Ecto neural progenitor cell (in vitro differentiated cells): ENCODE results near the gene VAV2.
"Not testable (repeated sequence)": the region's sequence is repeated elsewhere in the genome, so short reads cannot be mapped to it uniquely, and the experiment has no call there.

Source experiments
- DNase-seq: peaks from one replicate; pipeline ENCODE4 v3.0.0-alpha.2; 2018; ENCODE audit warnings: low spot score

Gene VAV2

DNA sequence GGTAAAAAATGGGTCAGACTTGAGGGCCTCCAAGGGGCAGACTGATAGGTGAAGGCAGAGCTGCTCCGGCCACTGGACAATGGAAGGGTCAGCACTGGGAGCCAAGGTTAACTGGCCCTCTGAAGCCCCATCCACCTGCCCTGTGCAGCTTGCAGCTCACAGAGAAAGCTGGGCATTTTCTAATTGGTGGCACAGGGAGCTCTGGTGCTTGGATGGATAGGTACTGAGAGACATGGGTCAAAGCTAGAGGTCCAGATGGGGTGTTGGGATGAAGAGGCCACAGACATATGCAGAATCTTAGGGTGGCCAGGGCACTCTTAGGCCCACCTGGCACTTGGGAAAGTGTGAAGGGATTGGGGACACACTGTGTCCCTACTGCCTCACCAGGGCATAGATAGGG lies 224.5 kb downstream of the VAV2 start:
- peak; percentile 16 for DNase-seq

DNA sequence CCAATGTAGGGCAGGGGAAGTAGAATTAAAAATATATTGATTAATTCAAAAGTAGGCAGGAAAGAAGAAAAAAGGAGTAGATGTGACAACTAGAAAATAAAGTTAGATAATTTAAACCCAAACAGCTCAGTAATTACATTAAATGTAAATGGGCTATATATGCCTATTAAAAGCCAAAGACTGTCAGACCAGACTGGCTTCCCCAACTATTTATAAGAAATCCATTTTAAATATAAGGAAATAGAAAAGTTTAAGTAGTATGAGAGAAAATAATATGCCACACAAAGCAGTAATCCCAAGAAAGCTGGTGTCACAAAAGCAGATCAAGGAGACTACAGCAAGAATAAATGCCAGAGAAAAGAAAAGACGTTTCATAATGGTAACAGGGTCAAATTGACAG lies 225.1 kb downstream of the VAV2 start:
- no peak for DNase-seq

DNA sequence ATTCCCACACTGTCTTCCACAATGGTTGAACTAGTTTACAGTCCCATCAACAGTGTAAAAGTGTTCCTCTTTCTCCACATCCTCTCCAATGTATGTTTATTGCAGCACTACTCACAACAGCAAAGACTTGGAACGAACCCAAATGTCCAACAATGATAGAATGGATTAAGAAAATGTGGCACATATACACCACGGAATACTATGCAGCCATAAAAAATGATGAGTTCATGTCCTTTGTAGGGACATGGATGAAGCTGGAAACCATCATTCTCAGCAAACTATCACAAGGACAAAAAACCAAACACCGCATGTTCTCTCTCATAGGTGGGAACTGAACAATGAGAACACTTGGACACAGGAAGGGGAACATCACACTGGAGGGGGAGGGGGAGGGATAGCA lies 225.9 kb downstream of the VAV2 start:
- DNase-seq = not testable (repeated sequence)

DNA sequence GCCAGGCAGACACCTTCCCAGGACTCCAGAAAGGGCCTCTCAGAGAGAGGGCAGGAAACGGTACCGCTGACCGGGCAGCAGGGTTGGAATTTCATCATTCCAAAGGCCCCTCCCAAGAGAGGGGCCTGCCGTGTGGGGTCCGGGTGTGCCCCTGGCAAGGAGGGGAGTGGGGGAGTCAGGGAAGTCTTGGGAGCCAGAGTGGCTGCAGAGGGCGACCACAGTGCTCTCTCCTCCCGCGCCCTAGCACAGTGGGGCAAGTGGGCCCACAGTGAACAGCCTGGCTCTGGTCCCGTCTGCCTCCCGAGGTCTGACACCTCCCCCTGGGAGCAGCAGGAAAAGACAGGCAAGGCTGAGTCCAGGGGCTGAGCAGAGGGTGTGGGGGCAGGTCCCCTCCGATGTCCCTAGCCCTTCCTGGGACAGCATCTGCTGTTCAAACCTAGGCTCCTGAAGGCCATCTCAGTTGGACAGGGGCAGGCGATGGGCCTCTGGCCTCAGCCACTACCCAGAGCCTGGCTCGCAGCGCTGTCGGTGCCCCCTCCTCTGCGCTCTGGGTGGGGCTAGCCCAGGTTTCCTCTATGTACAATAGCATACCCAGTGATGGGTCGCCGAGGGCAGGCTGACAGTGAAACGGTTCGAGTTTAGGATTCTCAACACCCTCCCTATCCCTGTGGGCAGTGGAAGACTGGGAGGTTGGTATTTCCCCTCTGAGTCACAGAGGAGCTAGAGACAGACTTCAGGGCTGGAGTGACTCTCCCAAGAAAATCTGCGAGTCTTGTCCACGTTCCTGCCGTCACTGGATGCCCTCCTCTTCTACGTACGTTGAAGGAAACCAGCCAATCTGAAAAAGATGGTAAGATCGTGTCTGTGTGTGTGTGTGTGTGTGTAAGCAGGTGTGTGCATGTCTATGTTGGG lies 228.6 kb downstream of the VAV2 start:
- DNase-seq = peak; percentile 35

DNA sequence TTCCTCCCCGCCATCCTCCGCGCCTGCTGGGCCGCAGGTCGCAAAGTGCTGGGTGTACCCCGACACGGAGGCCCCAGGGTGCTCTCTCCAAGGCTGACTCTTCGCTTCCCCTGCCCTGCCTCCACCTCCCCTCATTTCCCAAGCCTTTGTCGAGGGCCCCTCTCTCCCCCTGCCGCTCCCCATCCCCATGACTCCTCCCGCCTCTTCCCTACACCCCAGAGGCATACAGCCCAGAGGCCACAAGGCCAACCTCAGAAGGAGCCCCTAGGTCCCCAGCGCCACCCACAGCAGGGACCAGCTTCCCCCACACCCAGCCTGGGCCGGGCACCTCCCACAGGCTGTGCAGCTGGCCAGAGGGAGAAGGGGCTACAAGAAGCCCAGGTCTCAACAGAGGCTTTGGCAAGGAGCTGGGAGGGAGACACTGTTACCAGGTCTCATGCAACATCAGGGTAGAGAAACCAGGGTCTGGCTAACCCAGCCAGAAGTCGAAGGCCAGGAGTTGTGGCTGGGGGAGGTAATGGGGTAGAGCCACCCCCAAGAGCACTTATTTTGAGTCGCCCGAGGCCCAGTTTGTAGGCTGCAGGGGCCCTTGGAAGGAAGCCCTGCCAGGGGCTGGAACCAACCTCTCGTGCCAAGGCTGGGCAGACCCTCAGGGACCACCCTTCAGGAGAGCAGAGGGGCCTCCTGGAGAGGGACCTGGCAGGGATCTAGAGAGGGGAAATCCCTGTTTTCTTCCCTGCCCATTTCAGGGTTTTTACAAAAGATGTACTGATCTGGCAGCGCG lies 229.4 kb downstream of the VAV2 start:
- DNase-seq = peak; percentile 34

DNA sequence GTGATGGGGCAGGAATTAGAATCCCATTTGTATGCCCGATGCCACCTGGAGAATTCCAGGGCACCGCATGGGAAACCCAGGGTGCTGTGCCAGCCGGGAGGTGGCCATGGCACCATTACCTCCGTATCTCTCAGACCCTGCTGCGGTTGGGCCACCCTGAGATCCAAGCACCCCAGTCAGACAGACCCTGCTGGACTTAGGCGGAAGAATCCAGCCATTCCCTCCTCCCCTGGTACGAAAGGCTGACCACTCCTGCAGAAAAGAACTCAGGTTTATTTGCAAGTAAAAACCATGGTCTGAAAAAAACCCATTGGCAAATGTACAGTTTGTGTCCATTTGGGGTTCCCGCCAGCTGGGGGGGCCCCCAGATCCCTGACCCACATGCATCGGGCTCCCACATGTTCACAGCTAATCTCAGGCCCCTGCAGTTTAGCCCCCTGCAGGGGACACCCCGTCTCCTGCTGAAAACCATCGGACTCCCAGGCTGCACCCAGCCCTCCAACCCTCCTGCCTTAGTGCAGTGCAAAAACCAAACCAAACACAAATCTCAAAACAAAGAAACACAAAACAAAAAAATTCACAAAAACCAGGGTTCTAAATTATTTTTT lies 230.4 kb downstream of the VAV2 start:
- DNase-seq = peak; percentile 21

DNA sequence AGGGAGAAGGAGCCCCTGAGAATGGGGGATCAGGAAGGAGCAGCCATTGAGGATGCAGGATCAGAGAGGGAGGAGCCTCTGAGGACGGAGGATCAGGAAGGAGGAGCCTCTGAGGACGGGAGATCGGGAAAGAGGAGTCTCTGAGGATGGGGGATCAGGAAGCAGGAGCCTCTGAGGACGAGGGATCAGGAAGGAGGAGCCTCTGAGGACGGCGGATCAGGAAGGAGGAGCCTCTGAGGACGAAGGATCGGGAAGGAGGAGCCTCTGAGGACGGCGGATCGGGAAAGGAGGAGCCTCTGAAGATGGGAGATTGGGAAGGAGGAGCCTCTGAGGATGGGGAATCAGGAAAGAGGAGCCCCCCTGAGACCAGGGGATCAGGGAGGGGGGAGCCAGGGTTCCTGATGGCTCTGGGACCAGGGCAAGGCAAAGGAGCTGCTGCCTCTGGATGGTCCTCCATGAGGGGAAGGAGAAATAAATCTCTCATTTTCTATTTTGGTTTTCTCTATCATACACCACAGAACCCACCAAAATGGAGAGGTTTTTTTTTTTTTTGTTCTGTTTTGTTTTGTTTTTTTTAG lies 231.3 kb downstream of the VAV2 start:
- DNase-seq = no peak

DNA sequence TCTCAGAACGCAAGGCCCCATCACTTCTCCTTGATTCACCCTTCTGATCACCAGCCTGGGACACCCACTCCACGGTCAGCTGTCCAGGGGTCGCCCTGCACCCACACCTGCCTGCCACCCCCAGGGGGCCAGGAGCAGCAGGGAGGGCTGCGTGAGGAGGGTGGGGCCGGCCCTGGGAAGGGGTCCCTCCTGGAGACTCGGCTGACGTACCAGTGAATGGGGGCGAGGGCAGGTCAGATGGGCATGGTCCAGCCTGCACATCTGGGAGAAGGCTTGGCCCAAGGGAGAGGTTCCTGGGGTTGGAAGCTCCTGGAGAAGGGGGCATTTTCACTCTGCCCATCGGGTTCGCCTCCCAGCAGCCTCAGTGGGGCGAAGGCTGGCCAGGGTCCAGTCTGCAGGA lies 232.2 kb downstream of the VAV2 start:
- no peak for DNase-seq

DNA sequence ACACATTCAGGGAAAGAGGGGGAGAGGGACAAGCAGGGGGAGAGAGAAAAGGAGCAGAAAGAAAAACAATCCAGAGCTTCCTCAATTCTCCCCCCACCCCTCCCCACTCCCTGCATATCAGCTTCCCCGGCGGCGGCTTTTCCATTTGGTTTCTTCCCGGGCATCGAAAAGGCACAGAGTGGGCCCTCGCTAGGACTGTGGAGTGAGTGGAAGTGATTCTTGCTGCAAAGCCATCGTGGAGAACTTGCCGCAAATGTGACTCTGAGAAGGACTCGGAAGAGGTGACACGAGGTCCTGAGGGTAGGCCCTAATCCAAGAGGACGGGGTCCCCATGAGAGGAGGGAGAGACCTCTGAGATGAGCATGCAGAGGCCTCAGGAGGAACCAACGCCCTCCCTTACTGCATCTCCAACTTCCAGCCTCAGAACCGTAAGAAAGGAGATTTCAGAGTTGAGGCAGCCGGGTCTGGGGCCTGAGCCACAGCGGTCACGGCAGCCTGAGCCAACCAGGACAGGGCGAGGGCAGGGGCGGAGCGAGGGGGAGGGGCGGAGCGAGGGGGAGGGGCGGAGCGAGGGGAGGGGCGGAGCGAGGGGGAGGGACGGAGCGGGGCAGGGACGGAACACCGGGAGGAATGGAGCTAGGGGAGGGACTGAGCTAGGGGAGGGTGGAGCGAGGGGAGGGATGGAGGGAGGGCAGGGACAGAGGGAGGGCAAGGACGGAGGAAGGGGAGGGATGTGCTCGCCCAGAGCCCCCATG lies 232.8 kb downstream of the VAV2 start:
- DNase-seq = peak; percentile 40

DNA sequence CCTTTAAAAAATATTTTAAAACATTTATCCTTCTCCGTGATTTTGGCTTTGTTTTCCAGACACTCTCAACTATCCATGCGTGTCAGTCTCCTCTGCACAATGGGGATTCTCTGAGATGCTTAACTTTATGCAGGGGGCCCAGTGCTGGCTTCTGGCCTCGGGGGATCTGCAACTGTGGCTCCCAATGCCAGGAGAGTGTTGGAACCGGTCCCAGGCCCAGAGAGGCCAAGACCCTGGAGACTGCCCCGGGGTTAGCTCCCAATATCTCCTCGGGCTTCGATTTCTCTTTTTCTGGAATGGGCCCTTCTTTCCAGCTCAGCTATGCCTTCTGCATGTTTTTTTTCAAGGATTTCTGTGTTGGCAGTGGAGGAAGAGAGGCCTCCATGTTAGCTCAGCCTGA lies 233.9 kb downstream of the VAV2 start:
- peak; percentile 19 for DNase-seq

DNA sequence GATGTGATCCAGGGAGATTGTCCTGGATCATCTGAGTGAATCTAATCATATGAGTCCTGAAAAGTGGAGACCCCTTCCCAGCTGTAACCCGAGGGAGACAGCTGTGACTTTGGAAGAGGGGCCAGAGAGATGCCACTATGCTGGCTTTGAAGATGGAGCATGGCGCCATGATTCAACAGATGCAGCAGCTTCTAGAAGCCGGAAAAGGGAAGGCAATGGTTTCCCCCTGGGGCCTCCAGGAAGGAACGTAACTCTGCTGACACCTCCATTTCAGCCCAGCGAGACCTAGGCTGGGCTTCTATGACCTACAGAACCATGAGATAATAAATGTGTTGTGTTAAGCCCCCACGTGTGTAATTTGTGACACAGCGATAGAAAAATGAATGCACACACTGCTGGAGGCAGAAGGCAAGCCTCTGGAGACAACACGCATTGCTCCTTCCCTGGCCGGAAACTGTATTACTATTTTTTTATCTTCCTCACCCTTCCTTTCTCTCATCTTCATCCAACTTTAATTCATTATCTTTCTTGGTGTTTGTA lies 237.4 kb downstream of the VAV2 start:
- no peak for DNase-seq

DNA sequence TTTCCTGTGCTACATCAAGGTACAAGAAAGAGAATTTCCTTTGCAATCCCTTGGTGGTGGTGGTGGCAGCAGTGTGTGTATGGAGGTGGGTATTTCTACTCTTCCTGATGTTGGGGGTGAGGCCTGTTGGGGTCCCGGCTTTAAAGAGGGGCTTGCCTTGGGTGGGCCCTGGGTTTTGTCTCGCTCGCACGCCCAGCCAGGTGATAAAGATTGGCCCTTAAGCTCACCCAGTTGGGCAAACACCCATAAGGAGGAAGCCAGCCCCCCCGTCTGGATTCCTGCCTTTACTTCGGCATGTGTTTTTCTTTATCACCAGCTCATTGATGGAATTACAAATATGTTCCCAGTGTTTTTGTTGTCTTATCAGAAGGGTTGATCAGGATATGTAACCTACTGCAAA lies 237.9 kb downstream of the VAV2 start:
- no peak for DNase-seq

DNA sequence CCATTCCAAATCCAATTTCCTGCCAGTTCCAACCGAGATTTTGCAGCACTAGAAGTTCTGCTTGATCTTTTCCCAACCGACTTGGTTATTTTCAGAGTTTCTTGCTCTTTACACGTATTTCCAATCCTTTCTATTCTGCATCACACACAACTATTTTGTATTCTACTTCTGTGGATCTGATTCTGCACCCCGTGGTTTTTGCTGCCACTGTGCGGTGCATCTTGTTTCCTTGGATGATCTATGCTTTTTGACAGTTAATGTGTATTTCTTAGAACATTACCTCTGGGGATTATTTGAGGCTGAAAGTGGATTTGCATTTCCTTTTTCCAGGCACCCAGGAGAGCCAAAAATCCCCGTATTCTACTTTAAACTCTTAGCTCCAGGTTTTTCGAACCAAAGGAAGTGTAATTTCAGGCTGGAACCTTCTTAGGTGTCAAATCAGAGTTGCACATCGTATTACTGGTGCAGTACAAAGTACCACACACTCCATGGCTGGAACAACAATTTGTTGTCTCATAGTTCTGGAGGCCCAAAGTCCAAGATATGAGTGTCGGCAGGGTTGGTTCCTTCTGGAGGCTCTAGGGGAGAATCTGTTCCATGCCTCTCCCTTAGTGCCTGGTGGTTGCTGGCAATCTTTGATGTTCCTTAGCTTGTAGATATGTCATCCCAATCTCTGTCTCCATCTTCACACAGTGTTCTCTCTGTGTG lies 239.2 kb downstream of the VAV2 start:
- no peak for DNase-seq

DNA sequence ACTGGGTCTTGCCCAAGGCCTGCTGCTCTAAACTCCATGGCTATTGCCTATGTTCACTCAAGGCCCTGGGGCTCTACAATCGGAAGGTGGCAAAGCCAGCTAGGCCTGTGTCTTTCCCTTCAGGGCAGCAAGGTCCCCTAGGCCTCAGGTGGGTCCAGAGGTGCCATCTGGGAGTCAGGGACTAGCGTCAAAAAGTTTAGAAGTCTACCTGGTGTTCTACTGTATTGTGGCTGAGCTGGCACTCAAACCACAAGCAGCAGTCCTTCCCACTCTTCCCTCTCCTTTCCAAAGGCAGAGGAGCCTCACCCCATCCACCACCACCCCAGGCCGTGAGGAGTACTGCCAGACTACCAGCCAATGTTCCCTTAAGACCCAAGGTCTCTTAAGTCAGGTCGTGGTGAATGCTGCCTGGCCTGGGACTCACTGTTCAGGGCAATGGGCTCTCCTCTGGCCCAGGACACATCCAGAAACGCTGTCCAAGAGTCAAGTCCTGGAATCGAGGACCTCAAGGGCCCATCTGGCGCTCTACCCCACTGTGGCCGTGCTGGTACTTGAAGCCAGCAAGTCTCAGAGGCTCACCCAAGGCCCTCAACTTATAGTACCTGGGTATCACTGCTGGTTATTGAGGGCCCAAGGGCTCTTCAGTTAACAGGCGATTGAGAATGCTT lies 241.0 kb downstream of the VAV2 start:
- peak; percentile 29 for DNase-seq

DNA sequence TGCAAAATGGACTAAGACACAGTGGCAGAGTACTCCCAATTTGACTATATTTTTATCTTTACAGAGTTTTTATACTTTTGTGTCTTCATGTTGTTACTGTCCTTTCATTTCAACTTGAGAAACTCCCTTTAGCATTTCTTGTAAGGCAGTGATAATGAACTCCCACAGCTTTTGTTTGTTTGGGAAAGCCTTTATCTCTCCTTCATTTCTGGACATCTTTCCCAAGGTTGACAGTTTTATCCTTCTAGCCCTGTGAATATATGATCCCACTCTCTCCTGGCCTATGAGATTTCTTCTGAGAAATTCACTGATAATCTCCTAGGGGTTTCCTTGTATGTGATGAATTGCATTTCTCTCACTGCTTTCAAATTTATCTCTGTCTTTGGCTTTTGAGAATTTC lies 244.8 kb downstream of the VAV2 start:
- DNase-seq = no peak

DNA sequence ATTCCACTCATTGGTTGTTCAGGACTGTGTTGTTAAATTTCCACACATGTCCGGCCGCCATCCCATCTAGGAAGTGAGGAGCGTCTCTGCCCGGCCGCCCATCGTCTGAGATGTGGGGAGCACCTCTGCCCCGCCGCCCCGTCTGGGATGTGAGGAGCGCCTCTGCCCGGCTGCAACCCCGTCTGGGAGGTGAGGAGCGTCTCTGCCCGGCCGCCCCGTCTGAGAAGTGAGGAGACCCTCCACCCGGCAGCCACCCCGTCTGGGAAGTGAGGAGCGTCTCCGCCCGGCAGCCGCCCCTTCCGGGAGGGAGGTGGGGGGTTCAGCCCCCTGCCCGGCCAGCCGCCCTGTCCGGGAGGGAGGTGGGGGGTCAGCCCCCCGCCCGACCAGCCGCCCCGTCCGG lies 247.6 kb downstream of the VAV2 start:
- DNase-seq = not testable (repeated sequence)

DNA sequence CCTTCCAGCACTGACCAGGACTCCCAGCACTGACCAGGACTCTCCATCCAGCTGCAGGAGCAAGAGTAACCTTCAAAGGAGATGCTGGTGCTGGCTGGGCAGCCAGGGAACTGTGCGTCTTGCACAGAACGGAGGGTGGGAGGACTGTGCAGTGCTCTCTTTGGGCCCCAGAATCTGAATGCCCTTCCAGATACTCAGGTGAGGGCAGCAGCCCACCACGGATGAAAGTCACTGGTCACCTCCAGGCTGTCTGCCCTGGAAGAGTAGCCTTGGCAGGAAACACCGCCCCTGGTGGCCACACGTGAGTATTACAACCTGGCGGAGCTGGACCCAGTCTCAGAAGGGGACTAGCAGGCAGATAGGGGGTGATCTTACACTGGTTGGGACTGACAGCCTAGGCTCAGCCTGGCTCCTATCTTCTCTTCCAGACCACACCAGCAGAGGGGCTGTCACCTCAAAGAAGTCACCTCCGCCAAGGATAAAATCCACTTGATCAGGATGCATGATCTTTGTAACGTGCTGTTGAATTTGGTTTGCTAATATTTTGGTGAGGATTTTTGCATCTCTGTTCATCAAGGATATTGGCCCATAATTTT lies 249.2 kb downstream of the VAV2 start:
- peak; percentile 94 for DNase-seq

DNA sequence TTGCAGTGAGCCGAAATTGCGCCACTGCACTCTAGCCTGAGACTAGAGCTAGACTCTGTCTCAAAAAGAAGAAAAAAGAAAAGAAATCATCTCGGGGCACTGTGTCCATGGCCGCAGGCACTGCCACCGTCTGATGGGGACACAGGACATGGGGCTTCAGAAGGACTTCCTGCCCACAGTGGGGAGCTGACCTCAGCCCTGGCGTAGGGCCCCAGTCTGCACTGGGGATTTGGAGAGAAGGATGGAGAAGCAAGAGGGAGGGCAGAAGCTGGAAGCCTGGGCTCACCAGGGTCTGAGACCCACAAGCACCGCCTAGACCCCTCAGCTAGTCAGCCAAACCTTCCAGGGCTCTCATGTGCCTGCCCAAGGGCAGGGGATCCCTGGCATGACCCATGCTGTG lies 249.9 kb downstream of the VAV2 start:
- no peak for DNase-seq

DNA sequence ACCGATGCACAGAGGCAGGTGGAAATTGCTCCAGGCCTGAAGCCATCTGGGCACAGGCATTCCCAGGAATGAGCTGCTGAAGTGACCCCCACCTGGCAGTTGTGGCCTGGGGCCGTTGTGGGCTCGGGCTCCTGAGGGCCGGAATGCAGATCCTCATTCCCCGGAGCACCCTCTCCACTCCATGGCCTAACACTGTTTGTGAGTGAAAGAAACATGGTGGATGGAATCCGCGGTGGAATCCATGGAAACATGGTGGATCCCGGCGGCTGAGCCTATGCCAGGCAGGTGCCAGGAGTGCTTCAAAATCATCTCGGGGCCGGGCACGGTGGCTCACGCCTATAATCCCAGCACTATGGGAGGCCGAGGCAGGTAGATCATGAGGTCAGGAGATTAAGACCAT lies 250.4 kb downstream of the VAV2 start:
- no peak for DNase-seq

DNA sequence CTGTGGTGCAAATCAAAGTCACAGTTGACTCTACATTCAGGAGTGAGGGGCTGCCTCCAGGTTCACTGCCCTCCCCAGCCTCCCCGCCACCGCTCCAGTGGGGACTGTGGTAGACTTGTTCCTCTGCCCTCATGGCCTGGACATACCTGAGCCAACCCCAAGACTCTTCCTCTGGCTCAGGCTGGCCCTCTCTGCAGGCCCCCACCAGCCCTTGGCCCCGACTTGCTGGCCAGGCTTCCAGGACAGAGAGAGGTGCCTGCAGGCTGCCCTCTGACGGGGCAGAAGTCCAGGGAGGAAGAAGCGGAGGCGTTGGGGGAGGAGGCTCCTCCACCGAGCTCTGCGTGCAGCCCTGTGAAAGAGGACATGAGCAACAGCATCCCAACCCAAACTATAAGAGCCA lies 251.2 kb downstream of the VAV2 start:
- DNase-seq = no peak
